ENCODE data around the gene KIF14.
"Not testable (repeated sequence)": the region's sequence is repeated elsewhere in the genome, so short reads cannot be mapped to it uniquely, and the experiment has no call there.

KIF14 gene

DNA sequence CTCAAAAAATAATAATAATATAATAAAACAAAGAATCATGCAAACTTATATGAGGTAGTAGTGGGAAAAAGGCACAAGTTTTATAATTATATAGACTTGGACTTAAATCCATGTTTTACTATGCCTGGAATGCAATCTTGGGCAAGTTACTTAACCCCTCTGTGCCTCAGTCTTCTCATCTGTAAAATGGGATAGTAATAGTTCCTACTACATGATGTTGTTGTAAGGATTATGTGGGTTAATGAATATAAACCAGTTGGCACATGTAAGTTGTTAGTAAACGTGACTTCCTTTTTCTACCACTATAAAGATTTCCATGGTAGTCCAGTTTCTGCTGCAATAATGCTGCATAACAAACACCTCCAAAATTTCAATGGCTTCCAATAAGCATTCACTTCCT is 10.8 kb upstream of the KIF14 start:
- no peak for TF ChIP-seq CTCF (conservative IDR thresholded peaks at IDR 0.05)
- no peak overlapping the region for H3K27ac ChIP-seq

GRCh38 chr1:200630515-200630899 is 10.0 kb upstream of the KIF14 start:
- H3K27ac ChIP-seq = not testable (repeated sequence)

- no peak overlapping the region for H3K27ac ChIP-seq
- no peak for TF ChIP-seq CTCF (conservative IDR thresholded peaks at IDR 0.05)
Measured at GRCh38 chr1:200629876-200630514, 9.4 kb upstream of the KIF14 start.

GRCh38 chr1:200628223-200628881 is 7.8 kb upstream of the KIF14 start:
- TF ChIP-seq CTCF (conservative IDR thresholded peaks at IDR 0.05) = no peak
- no peak overlapping the region for H3K27ac ChIP-seq

DNA sequence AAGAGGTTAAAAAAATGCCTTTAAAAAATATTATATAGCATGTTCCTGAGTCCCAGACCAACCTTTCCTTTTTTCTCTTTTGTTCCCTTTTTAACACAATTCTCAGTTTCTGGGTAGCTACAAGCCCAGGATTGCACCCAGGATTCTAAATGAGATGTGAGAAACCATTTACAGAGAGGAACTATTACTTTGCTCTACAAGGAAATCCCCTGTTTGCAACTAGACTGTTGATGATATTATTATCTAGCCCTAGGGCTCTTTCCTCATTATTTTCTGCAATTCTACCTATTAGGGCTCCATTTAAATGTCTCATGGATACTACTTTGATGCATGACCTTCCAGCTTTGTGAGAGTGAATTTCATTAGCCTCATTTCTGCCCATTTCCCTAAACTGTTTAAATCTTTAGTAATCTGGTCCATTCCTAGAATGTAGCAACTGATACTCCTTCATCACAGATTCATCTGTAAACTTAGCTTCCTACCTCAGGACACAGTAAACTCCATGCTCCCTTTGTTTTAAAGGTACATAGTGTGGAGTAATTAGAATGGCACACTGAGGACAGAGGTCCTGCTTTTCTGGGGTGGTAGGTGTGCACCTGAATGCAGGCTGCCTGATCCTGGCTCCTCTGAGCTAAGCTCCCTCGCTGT is 7.1 kb upstream of the KIF14 start:
- no peak overlapping the region for H3K27ac ChIP-seq
- TF ChIP-seq CTCF (conservative IDR thresholded peaks at IDR 0.05) = no peak

DNA sequence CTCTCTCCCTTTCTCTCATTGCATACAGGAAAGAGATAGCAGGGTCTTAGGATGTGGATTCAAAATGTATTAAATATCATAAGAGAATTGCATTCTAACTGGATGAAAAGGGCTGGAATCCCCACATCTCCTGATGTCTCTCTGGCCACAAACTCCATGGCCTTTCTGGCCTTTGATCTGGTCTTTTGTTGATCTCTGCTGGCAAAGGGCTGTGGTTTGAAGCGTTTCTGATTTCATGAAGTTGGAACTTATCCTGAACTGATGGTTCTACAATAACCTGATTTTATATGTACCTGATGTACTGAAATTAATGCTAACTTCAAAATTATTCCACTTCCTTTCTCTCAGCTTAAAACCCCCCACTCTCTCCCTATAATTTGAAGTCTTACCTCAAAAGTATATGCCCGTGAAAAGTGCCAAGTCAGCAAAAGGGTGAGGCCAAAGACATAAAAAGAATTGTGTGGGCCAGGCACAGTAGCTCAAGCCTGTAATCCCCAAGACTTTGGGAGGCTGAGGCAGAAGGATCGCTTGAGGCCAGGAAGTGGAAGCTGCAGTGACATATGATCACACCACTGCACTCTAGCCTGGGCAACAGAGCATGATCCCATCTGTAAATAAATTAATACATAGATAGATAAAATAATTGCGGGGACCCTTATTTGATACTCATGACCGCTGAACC is 6.4 kb upstream of the KIF14 start:
- TF ChIP-seq CTCF (conservative IDR thresholded peaks at IDR 0.05) = no peak
- no peak overlapping the region for H3K27ac ChIP-seq

DNA sequence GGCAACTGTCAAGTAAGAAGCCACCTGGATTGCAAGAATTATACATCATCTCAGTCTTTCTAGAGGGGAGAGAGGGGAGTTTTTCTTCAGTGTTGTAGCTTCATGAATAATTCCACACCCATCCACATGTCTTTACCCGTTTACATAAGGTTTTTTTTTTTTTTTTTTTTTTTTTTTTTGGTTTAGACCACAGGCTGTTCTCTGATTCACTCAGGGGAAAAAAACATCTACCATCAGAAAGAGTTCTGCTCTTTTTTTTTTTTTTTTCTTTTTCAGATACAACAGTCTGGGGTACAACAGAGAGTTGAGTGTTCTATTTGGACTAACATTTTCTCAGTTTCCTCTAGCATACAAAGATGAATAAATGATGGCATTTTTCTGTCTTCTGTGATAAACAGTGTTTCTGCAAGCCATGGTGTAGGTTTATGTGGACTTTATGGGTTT is 4.9 kb upstream of the KIF14 start:
- TF ChIP-seq CTCF (conservative IDR thresholded peaks at IDR 0.05) = no peak
- no peak overlapping the region for H3K27ac ChIP-seq

All from VCaP (cell line).